Endothelial cell of umbilical vein (primary cell): ENCODE data around the gene DNAI2. TPM values are rescaled to one million over a fixed set of nuclear protein-coding genes. Genes with fewer than 3 reads are reported as not detected.

ENCODE experiments used
- BruUV-seq: library from RNA; stranded (reverse); fragments of 400-500 nt; replicated peaks from 2 replicates; lab custom pipeline; 2021; lab: Mats Ljungman, UMichigan
- CTCF ChIA-PET: fragments of 300-600, 350-600 bp; sonication (Branson Sonifier 250); formaldehyde crosslinking; loops from one replicate; lab custom pipeline; 2021; ENCODE audit warnings: antibody characterized with exemption, inconsistent platforms; lab: Charles Lee
- POLR2A ChIA-PET: fragments of 300-600, 350-600 bp; sonication (Branson Sonifier 250); formaldehyde crosslinking; loops from one replicate; lab custom pipeline; 2021; ENCODE audit warnings: antibody characterized with exemption, inconsistent platforms; lab: Charles Lee
- DNase-seq: peaks from one replicate; pipeline ENCODE4 v3.0.0-alpha.2; 2011; ENCODE audit warnings: low read depth, low spot score
- FAIRE-seq: peaks from 2 replicates; lab custom pipeline; 2011; peaks lifted over from hg19 to GRCh38; lab: Jason Lieb, UNC
- H2AFZ ChIP-seq: 2 replicates; pipeline ENCODE4 v1.6.0; 2012; ENCODE audit warnings: low read depth, low read length, control low read depth, inconsistent platforms
- H3K27ac ChIP-seq: 2 replicates; pipeline ENCODE4 v1.5.1; 2011; ENCODE audit warnings: low read depth, mild to moderate bottlenecking, control low read depth, low read length, moderate library complexity; ENCODE audit not compliant: insufficient read depth
- H3K27me3 ChIP-seq, 2 experiments: 2 replicates each; pipeline versions ENCODE4 v1.6.0 to v1.6.1; 2011; ENCODE audit warnings: low read length in 2 of 2, mixed read lengths in 1 of 2; ENCODE audit not compliant: control insufficient read depth in 2 of 2, insufficient read depth in 2 of 2
- H3K36me3 ChIP-seq, 2 experiments: 2 replicates in 1 of 2; 3 replicates in 1 of 2; pipeline ENCODE4 v1.5.1; 2011; ENCODE audit warnings: low read length in 2 of 2, mild to moderate bottlenecking in 1 of 2, moderate library complexity in 1 of 2; ENCODE audit not compliant: control insufficient read depth in 2 of 2, insufficient read depth in 2 of 2; ENCODE audit errors: extremely low read depth in 1 of 2
- H3K4me1 ChIP-seq: 3 replicates; pipeline ENCODE4 v1.5.1; 2011; ENCODE audit warnings: mild to moderate bottlenecking, low read length; ENCODE audit not compliant: control insufficient read depth, insufficient read depth; ENCODE audit errors: extremely low read depth
- H3K4me2 ChIP-seq: 2 replicates; pipeline ENCODE4 v1.6.1; 2011; ENCODE audit warnings: low read length, control low read depth, mixed read lengths; ENCODE audit not compliant: insufficient read depth
- H3K4me3 ChIP-seq, 3 experiments: fragments of 200-600 bp in 1 of 3; sonication (generic), shearing (Covaris generic) in 1 of 3; replicated peaks in 1 of 3; 2 replicates each; pipeline ENCODE4 v1.5.1; 2011 to 2016; ENCODE audit warnings: control low read depth in 3 of 3, low read length in 3 of 3, mild to moderate bottlenecking in 2 of 3, inconsistent platforms in 1 of 3, low read depth in 1 of 3, moderate library complexity in 1 of 3; ENCODE audit not compliant: insufficient read depth in 1 of 3
- H3K79me2 ChIP-seq: 2 replicates; pipeline ENCODE4 v1.6.0; 2012; ENCODE audit warnings: low read length, inconsistent platforms; ENCODE audit not compliant: control insufficient read depth, insufficient read depth
- H3K9ac ChIP-seq: replicated peaks from 2 replicates; pipeline ENCODE3; 2011; ENCODE audit warnings: low read length, control low read depth; ENCODE audit not compliant: insufficient read depth; ENCODE audit errors: extremely low read depth
- H3K9me1 ChIP-seq: replicated peaks from 3 replicates; pipeline ENCODE4 v1.6.0; 2011; ENCODE audit warnings: mild to moderate bottlenecking, low read length; ENCODE audit not compliant: control insufficient read depth, insufficient read depth; ENCODE audit errors: extremely low read depth
- H3K9me3 ChIP-seq: replicated peaks from 2 replicates; pipeline ENCODE4 v1.5.1; 2012; ENCODE audit warnings: low read length, inconsistent platforms; ENCODE audit not compliant: control insufficient read depth, insufficient read depth
- H4K20me1 ChIP-seq: replicated peaks from 2 replicates; pipeline ENCODE3; 2011; ENCODE audit warnings: mild to moderate bottlenecking, low read length; ENCODE audit not compliant: control insufficient read depth, insufficient read depth; ENCODE audit errors: extremely low read depth
- EZH2 ChIP-seq: IDR thresholded peaks from 2 replicates; pipeline ENCODE4 v1.6.1; 2012; ENCODE audit warnings: borderline replicate concordance, low read depth, mild to moderate bottlenecking, moderate library complexity, low read length, inconsistent platforms; ENCODE audit not compliant: severe bottlenecking
- FOS ChIP-seq: IDR thresholded peaks from 2 replicates; pipeline ENCODE4 v1.6.1; 2011; ENCODE audit warnings: mild to moderate bottlenecking, low read length, moderate library complexity, borderline replicate concordance; ENCODE audit not compliant: insufficient read depth
- GATA2 ChIP-seq: IDR thresholded peaks from 2 replicates; pipeline ENCODE4 v1.7.0; 2011; ENCODE audit warnings: low read depth, mild to moderate bottlenecking, moderate library complexity, mixed read lengths, low read length; ENCODE audit not compliant: insufficient read length, insufficient read depth
- JUN ChIP-seq: IDR thresholded peaks from 2 replicates; pipeline ENCODE4 v1.6.1; 2011; ENCODE audit warnings: borderline replicate concordance, low read depth; ENCODE audit not compliant: insufficient read length, insufficient read depth
- MAX ChIP-seq: IDR thresholded peaks from 2 replicates; pipeline ENCODE4 v1.6.1; 2011; ENCODE audit not compliant: insufficient read depth, insufficient read length
- MYC ChIP-seq: IDR thresholded peaks from one replicate; pipeline ENCODE4 v1.6.1; 2011; ENCODE audit warnings: mild to moderate bottlenecking, low read depth, low read length
- POLR2A ChIP-seq: IDR thresholded peaks from 2 replicates; pipeline ENCODE4 v1.6.1; 2012; ENCODE audit warnings: low read depth, mild to moderate bottlenecking, control low read depth, low read length
- POLR2AphosphoS5 ChIP-seq: IDR thresholded peaks from 2 replicates; pipeline ENCODE4 v1.6.1; 2012; ENCODE audit warnings: low read depth, mild to moderate bottlenecking, control low read depth, low read length, moderate library complexity; ENCODE audit not compliant: insufficient read depth
- dilution Hi-C: fragments of 300-500 bp; cut with MboI; formaldehyde crosslinking; loops from one replicate; pipeline ENCODE4 v1.15.0; 2019; ENCODE audit warnings: low sequenced_read_pairs; ENCODE audit not compliant: extremely low pct_ligation_motif_present
- intact Hi-C: fragments of 100-400 bp; cut with micrococcal nuclease; formaldehyde crosslinking; loops from one replicate; pipeline ENCODE4 v1.10.0; 2022
- polyA plus RNA-seq, 4 experiments: library from polyadenylated mRNA; depleted of rRNA in 3 of 4; stranded (reverse) in 3 of 4; unstranded in 1 of 4; fragments of >200 nt; gene quantifications; 2 replicates each; pipeline versions ENCODE4 v1.2.1 to v1.2.3, GENCODE V29; 2011 to 2012; ENCODE audit warnings: missing spikeins in 1 of 4
- total RNA-seq: library from RNA; stranded (reverse); gene quantifications from 2 replicates; pipeline ENCODE4 v1.2.3, GENCODE V29; 2021
- TF ChIP-seq, protein P1 (sequence below), 2 donors: IDR thresholded peaks; 1 replicate in 1 of 2; 2 replicates in 1 of 2; pipeline ENCODE4 v1.5.1; 2011; ENCODE audit warnings: low read length in 2 of 2, mild to moderate bottlenecking in 2 of 2, moderate library complexity in 2 of 2, control low read depth in 1 of 2, inconsistent platforms in 1 of 2, low read depth in 1 of 2; ENCODE audit not compliant: insufficient read depth in 1 of 2; ENCODE audit errors: extremely low read depth in 1 of 2

Gene DNAI2
- total and polyA plus RNA-seq, 2 donors (not counting 3 experiments of a cell fraction or from before 2014, with no cell fraction given): not detected

GRCh38 chr17:74267579-74267978 is 6.5 kb upstream of the DNAI2 start:
- no peak overlapping the region for H2AFZ ChIP-seq
- no peaks in the 10 kb centered on the region for H3K9me1 ChIP-seq
- no peaks in the 10 kb centered on the region for H3K79me2 ChIP-seq
- no peaks in the 10 kb centered on the region for H3K9me3 ChIP-seq
- dilution Hi-C loops (no loop called here), intact Hi-C loops (no loop called here)
- H3K27me3 ChIP-seq: no peaks in the 10 kb centered on the region
- no peak overlapping the region for H3K4me2 ChIP-seq
- H3K36me3 ChIP-seq: no peaks in the 10 kb centered on the region
- CTCF ChIA-PET: no interaction called here
- FAIRE-seq (no peak), DNase-seq (no peak)
- H3K9ac ChIP-seq: no peak overlapping the region
- no peak overlapping the region for H3K27ac ChIP-seq
- POLR2A ChIA-PET: no interaction called here
- no peaks in the 10 kb centered on the region for H4K20me1 ChIP-seq
- no peak for TF ChIP-seq GATA2
- no peak for TF ChIP-seq JUN
- no peak for TF ChIP-seq FOS
- TF ChIP-seq EZH2: no peak
- TF ChIP-seq, protein P1, sequence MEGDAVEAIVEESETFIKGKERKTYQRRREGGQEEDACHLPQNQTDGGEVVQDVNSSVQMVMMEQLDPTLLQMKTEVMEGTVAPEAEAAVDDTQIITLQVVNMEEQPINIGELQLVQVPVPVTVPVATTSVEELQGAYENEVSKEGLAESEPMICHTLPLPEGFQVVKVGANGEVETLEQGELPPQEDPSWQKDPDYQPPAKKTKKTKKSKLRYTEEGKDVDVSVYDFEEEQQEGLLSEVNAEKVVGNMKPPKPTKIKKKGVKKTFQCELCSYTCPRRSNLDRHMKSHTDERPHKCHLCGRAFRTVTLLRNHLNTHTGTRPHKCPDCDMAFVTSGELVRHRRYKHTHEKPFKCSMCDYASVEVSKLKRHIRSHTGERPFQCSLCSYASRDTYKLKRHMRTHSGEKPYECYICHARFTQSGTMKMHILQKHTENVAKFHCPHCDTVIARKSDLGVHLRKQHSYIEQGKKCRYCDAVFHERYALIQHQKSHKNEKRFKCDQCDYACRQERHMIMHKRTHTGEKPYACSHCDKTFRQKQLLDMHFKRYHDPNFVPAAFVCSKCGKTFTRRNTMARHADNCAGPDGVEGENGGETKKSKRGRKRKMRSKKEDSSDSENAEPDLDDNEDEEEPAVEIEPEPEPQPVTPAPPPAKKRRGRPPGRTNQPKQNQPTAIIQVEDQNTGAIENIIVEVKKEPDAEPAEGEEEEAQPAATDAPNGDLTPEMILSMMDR (IDR thresholded peaks at IDR 0.05; ENCODE audit: extremely low read depth in 1 of 2, insufficient read depth in 1 of 2, low read depth in 1 of 2, low read length in 2 of 2): no peak
- TF ChIP-seq POLR2A: no peak
- no peak for TF ChIP-seq POLR2AphosphoS5
- no peak for TF ChIP-seq MYC
- TF ChIP-seq MAX: no peak
- no TSS peak for BruUV-seq
- no peaks in the 10 kb centered on the region for H3K4me1 ChIP-seq
- H3K4me3 ChIP-seq: no peak overlapping the region
